ENCODE data around the gene C1QTNF12. TPM values are rescaled to one million over a fixed set of nuclear protein-coding genes. Genes with fewer than 3 reads are reported as not detected.

C1QTNF12 gene
- polyA plus RNA-seq, 1 donor = 50.5 TPM

GRCh38 chr1:1208713-1209433 lies 37.6 kb downstream of the C1QTNF12 start:
- H3K4me1 ChIP-seq (ENCODE audit: control insufficient read depth, insufficient read depth, low read length) = peaks cover 5% of the 10 kb centered on the region
- H3K27ac ChIP-seq (ENCODE audit: low read length) = no peak overlapping the region
- peaks cover 40% of the 10 kb centered on the region for H3K27me3 ChIP-seq (ENCODE audit: control insufficient read depth, insufficient read depth, low read length)
- H3K4me3 ChIP-seq (ENCODE audit: low read length) = no peak overlapping the region
- no peaks in the 10 kb centered on the region for H3K36me3 ChIP-seq (ENCODE audit: control insufficient read depth, insufficient read depth, low read length)
- peaks cover 9% of the 10 kb centered on the region for H3K9me3 ChIP-seq (ENCODE audit: control insufficient read depth, low read depth, low read length)
- WGBS (ENCODE audit: insufficient coverage, low lambda C conversion rate) = no CpG with 5 or more reads among the region's 38 CpGs
- DNase-seq = no peak

DNA sequence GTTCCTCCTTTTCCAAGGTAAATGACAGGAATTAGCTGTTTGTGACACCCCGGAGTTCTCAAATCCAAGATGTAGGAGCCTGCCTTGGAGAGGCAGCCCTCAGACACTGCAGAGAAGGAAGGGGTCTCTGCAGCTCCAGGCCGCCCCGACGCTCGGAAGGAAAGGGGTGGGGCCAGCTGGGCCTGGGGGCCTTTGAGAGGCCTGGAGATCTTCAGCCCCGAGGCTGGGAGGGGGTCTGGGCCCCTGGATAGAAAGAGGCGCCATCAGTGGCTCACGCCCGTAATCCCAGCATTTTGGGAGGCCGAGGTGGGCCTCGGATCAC lies 39.0 kb downstream of the C1QTNF12 start:
- Histone ChIP-seq H3K4me1 (ENCODE audit: control insufficient read depth, insufficient read depth, low read length) (peaks cover 5% of the 10 kb centered on the region), H3K4me3 (ENCODE audit: low read length) (no peak overlapping the region), H3K9me3 (ENCODE audit: control insufficient read depth, low read depth, low read length) (peaks cover 6% of the 10 kb centered on the region), H3K27ac (ENCODE audit: low read length) (no peak overlapping the region), H3K36me3 (ENCODE audit: control insufficient read depth, insufficient read depth, low read length) (no peaks in the 10 kb centered on the region), H3K27me3 (ENCODE audit: control insufficient read depth, insufficient read depth, low read length) (peaks cover 52% of the 10 kb centered on the region)
- WGBS (ENCODE audit: insufficient coverage, low lambda C conversion rate) = no CpG with 5 or more reads among the region's 11 CpGs
- no peak for DNase-seq

DNA sequence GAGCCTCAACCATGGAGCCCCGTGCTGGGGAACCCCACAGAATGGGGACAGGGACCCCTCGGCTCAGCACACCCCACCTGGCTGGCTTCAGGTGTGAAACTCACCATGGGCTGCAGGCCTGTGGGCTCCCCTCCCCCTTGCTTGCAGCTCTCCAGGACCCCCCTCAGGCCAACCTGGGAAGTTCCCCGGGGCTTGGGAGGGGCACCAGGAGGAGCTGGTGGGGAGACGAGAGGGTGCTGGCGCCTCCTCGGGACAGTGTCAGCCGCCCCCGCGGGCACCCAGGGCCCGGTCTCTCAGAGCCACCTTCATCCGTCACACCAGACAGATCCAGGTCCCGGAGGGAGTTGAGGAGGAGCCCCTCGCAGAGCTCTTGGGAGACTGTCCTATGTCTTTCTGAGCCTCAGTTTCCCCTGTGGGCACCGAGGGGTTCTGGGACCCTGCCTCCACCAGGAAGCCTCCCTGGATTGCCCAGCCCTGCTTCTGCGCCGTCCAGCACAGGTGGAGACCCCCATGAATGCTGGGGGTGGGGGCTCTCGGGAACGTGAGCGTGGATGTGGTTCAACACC lies 39.5 kb downstream of the C1QTNF12 start:
- Histone ChIP-seq H3K27me3 (ENCODE audit: control insufficient read depth, insufficient read depth, low read length) (peaks cover 52% of the 10 kb centered on the region), H3K4me1 (ENCODE audit: control insufficient read depth, insufficient read depth, low read length) (peaks cover 5% of the 10 kb centered on the region), H3K27ac (ENCODE audit: low read length) (no peak overlapping the region), H3K9me3 (ENCODE audit: control insufficient read depth, low read depth, low read length) (peaks cover 6% of the 10 kb centered on the region), H3K36me3 (ENCODE audit: control insufficient read depth, insufficient read depth, low read length) (no peaks in the 10 kb centered on the region), H3K4me3 (ENCODE audit: low read length) (no peak overlapping the region)
- DNase-seq = no peak
- WGBS (ENCODE audit: insufficient coverage, low lambda C conversion rate) = no CpG with 5 or more reads among the region's 19 CpGs

DNA sequence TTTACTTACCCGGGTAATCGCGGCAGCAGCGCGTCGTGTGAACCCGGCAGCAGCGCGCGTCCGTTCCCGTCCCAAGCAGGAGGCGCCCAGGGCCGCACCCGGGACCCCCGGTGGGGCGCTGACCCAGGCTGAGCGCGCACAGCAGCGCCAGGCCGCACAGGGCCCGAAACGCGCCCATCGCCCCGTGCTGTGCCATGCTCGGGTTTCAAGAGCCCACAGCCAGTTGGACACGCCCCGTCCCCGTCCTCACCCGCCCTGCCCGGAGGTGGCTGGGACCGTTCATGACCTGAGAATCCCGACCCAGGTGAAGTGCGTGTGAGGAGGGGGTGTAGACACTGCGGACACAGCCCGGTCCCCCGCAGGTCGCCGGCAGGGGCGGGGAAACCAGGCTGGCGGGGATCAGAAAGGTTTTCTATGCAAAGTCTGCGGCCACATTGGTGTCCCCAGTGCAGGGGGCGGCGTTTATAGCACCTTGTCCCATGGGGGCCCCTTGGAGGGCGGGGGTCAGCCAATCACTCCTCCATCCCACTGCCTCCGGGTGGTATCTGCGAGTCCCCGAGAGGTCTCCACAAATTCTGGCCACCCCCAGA lies 40.1 kb downstream of the C1QTNF12 start, which contains the start of gene TNFRSF18:
Gene TNFRSF18, minus strand, starts transcription at position 217 of the 590 bp plus-strand sequence. Its CDS starts 21 bp downstream, at position 196.
- no peaks in the 10 kb centered on the region for H3K36me3 ChIP-seq (ENCODE audit: control insufficient read depth, insufficient read depth, low read length)
- DNase-seq = no peak
- peaks cover 5% of the 10 kb centered on the region for H3K4me1 ChIP-seq (ENCODE audit: control insufficient read depth, insufficient read depth, low read length)
- WGBS (ENCODE audit: insufficient coverage, low lambda C conversion rate) = no CpG with 5 or more reads among the region's 49 CpGs
- peaks cover 52% of the 10 kb centered on the region for H3K27me3 ChIP-seq (ENCODE audit: control insufficient read depth, insufficient read depth, low read length)
- peaks cover 6% of the 10 kb centered on the region for H3K9me3 ChIP-seq (ENCODE audit: control insufficient read depth, low read depth, low read length)
- H3K4me3 ChIP-seq (ENCODE audit: low read length) = no peak within 1 kb of the TSS
- H3K27ac ChIP-seq (ENCODE audit: low read length) = no peak within 1 kb of the TSS

- peaks cover 7% of the 10 kb centered on the region for H3K9me3 ChIP-seq (ENCODE audit: control insufficient read depth, low read depth, low read length)
- no peaks in the 10 kb centered on the region for H3K36me3 ChIP-seq (ENCODE audit: control insufficient read depth, insufficient read depth, low read length)
- no CpG with 5 or more reads among the region's 31 CpGs for WGBS (ENCODE audit: insufficient coverage, low lambda C conversion rate)
- H3K27ac ChIP-seq (ENCODE audit: low read length) = no peak overlapping the region
- H3K27me3 ChIP-seq (ENCODE audit: control insufficient read depth, insufficient read depth, low read length) = peaks cover 53% of the 10 kb centered on the region
- no peak for DNase-seq
- no peak overlapping the region for H3K4me3 ChIP-seq (ENCODE audit: low read length)
- H3K4me1 ChIP-seq (ENCODE audit: control insufficient read depth, insufficient read depth, low read length) = peaks cover 5% of the 10 kb centered on the region
Observed at GRCh38 chr1:1205769-1206375, 40.6 kb downstream of the C1QTNF12 start.

DNA sequence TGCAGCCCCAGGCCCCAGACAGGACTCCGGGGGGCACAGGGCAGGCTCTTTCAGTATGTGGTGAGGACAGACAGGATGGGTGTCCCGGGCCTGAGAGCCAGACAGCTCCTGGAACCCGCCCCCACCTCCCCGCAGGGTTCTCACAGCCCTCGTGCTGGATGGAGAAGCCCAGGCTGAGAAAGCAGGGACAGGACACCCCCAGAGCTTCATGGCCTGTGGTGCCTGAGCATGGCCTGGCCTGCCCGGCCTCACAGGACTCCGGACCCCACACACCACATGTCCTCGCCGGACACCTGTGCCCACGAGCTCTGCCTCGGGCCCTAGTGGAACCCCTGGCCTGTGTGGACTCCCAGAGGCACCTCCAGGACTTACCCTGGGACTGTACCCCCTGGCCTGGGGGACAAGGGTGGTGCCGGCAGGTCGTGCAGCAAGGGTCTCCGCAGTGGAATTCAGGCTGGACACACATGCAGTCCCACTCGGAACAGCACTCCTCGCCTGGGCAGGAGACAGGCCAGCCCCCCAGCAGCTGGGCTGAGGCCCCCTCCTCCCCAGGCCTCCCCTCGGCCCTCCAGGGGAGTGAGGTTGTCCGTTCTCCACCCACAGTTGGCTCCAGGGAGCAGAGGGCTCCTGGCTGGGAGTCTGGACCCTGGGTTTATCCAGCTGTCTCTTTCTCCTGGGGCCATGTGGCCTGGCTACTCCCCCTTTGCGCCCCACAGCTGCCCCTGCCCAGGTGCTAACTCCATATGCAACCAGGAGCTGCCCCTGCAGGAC lies 41.3 kb downstream of the C1QTNF12 start:
- Histone ChIP-seq H3K9me3 (ENCODE audit: control insufficient read depth, low read depth, low read length) (peaks cover 10% of the 10 kb centered on the region), H3K36me3 (ENCODE audit: control insufficient read depth, insufficient read depth, low read length) (no peaks in the 10 kb centered on the region), H3K27ac (ENCODE audit: low read length) (no peak overlapping the region), H3K4me3 (ENCODE audit: low read length) (no peak overlapping the region), H3K27me3 (ENCODE audit: control insufficient read depth, insufficient read depth, low read length) (peaks cover 60% of the 10 kb centered on the region), H3K4me1 (ENCODE audit: control insufficient read depth, insufficient read depth, low read length) (peaks cover 7% of the 10 kb centered on the region)
- no peak for DNase-seq
- WGBS (ENCODE audit: insufficient coverage, low lambda C conversion rate) = no CpG with 5 or more reads among the region's 19 CpGs

DNA sequence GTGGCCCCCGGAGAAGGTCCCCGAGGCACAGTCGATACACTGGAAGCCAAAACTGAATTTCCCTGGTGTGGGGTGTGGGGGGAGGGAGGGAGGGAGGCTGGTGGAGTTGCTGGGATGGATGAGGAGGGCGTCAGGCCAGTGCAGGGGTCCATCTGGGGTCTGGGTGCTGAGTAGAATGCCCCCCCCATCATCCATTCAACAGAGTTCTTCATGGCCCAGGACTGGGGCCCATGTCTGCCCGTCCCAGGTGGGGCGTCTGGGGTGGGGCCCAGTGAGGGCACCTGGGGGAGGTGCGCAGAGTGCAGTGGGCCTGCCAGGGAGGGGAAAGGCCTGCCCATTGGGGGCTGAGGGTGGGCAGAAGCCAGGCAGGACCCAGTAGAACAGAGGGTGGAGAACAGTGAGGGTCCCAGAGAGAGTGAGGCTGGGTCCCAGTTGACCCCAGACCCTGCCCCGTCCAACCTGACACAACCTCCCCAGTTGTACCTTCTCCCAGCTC lies 42.0 kb downstream of the C1QTNF12 start:
- H3K9me3 ChIP-seq (ENCODE audit: control insufficient read depth, low read depth, low read length) = peaks cover 10% of the 10 kb centered on the region
- no peak overlapping the region for H3K4me3 ChIP-seq (ENCODE audit: low read length)
- DNase-seq = no peak
- no peaks in the 10 kb centered on the region for H3K36me3 ChIP-seq (ENCODE audit: control insufficient read depth, insufficient read depth, low read length)
- no CpG with 5 or more reads among the region's 8 CpGs for WGBS (ENCODE audit: insufficient coverage, low lambda C conversion rate)
- peaks cover 67% of the 10 kb centered on the region for H3K27me3 ChIP-seq (ENCODE audit: control insufficient read depth, insufficient read depth, low read length)
- H3K27ac ChIP-seq (ENCODE audit: low read length) = no peak overlapping the region
- peaks cover 7% of the 10 kb centered on the region for H3K4me1 ChIP-seq (ENCODE audit: control insufficient read depth, insufficient read depth, low read length)

- no peak for DNase-seq
- no peak overlapping the region for H3K4me3 ChIP-seq (ENCODE audit: low read length)
- no CpG with 5 or more reads among the region's 49 CpGs for WGBS (ENCODE audit: insufficient coverage, low lambda C conversion rate)
- H3K9me3 ChIP-seq (ENCODE audit: control insufficient read depth, low read depth, low read length) = peaks cover 10% of the 10 kb centered on the region
- no peaks in the 10 kb centered on the region for H3K36me3 ChIP-seq (ENCODE audit: control insufficient read depth, insufficient read depth, low read length)
- peaks cover 7% of the 10 kb centered on the region for H3K4me1 ChIP-seq (ENCODE audit: control insufficient read depth, insufficient read depth, low read length)
- peaks cover 68% of the 10 kb centered on the region for H3K27me3 ChIP-seq (ENCODE audit: control insufficient read depth, insufficient read depth, low read length)
- no peak overlapping the region for H3K27ac ChIP-seq (ENCODE audit: low read length)
Observed at GRCh38 chr1:1203561-1204424, 42.7 kb downstream of the C1QTNF12 start.

GRCh38 chr1:1202831-1203560 lies 43.5 kb downstream of the C1QTNF12 start:
- peaks cover 63% of the 10 kb centered on the region for H3K27me3 ChIP-seq (ENCODE audit: control insufficient read depth, insufficient read depth, low read length)
- no peak overlapping the region for H3K27ac ChIP-seq (ENCODE audit: low read length)
- no CpG with 5 or more reads among the region's 27 CpGs for WGBS (ENCODE audit: insufficient coverage, low lambda C conversion rate)
- DNase-seq = no peak
- no peaks in the 10 kb centered on the region for H3K36me3 ChIP-seq (ENCODE audit: control insufficient read depth, insufficient read depth, low read length)
- no peak overlapping the region for H3K4me3 ChIP-seq (ENCODE audit: low read length)
- H3K4me1 ChIP-seq (ENCODE audit: control insufficient read depth, insufficient read depth, low read length) = peaks cover 7% of the 10 kb centered on the region
- peaks cover 10% of the 10 kb centered on the region for H3K9me3 ChIP-seq (ENCODE audit: control insufficient read depth, low read depth, low read length)

All from large intestine (tissue), 3 donors.